ENCODE results near the gene PRKAG1. TPM values are rescaled to one million over a fixed set of nuclear protein-coding genes. Genes with fewer than 3 reads are reported as not detected.

The PRKAG1 gene
- total RNA-seq, 1 donor, result 95.9 TPM

DNA sequence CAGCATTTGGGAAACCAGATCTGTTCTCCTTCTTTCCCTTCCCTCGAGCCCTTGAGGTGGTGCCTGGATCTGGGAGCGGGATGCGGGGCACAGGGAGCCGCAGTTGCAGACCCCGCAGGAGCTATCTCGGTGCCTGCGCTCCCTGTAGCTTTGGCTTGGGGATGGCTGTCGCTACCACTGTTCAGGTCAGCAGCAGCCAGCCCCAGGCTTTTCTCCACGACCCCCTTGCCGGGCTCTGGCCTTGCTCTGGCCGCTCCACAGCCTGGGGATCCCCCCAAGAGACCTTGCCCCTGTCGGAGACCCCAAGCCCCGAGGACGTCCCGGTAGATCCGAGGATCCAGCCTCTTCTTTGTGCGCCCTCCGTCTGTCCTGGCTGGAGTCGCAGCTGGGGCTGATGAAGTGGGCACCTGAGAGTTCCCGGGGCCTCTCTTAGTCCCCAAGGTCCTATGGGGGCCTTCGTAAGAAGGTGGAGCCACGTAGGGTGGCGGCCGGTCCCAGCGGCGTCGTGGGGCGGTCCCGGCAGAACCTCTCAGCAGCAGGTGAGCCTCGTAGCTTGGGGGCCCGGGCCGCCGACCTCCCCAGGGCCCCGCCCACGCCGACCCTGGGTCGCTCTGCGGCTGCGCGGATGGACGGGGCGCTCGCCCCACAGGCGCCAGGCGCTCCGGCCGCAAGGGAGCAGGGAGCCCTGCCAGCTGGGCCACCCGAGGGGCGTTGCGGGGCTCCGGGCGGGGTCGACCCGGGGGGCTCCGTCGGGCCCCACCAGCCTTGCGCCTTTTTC lies 20.7 kb downstream of the PRKAG1 start:
- H3K4me3 ChIP-seq (ENCODE audit: low read depth, low read length), result peak overlapping the region; percentile 45
- TF ChIP-seq, protein P1, sequence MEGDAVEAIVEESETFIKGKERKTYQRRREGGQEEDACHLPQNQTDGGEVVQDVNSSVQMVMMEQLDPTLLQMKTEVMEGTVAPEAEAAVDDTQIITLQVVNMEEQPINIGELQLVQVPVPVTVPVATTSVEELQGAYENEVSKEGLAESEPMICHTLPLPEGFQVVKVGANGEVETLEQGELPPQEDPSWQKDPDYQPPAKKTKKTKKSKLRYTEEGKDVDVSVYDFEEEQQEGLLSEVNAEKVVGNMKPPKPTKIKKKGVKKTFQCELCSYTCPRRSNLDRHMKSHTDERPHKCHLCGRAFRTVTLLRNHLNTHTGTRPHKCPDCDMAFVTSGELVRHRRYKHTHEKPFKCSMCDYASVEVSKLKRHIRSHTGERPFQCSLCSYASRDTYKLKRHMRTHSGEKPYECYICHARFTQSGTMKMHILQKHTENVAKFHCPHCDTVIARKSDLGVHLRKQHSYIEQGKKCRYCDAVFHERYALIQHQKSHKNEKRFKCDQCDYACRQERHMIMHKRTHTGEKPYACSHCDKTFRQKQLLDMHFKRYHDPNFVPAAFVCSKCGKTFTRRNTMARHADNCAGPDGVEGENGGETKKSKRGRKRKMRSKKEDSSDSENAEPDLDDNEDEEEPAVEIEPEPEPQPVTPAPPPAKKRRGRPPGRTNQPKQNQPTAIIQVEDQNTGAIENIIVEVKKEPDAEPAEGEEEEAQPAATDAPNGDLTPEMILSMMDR (IDR thresholded peaks at IDR 0.05; ENCODE audit: insufficient read depth, low read length), result no peak
- DNase-seq (ENCODE audit: low read depth), result no peak

DNA sequence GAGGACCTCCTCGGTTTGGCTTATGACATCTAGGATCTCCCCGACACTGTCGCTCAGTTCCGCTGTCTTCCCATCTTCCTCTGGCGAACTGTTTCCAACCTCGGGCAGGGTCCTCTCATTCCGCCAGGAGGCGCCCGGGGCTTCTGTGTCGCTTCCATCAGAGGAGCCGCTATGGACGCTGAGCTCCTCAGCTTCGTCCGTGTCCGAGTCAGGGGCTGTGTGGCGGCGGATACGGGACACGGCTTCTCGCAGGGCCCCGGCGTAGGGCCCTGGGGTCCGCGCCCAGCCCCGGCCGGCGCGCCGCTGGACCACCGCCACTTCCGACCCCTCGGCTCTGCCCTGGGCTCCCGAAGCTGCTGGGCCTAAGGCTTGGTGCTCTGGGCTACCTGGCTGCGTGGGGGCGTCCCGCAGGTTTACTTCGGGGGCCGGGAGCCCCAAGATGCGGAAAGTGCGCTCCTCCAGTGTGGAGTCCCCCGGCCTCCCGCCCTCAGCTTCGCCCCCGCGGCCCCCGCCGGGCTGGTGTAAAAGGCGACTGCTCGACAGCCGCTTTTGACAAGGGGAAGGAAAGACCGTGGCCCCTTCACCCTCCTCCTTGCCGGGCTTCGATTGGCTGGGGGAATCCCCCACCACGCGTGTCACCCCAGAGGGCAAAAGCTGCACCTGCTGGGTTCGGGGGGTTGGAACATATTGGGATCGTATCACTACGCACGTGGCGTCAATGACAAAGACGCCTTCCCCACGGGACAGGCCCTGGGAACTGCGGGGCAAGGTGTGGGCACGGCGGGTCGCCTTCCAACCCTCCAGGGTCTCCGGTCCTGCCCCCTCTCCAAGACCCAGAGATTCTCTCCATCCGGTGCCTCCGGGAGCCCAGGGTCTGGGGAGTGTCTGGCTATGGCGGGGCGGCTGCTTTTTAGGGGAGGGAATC lies 21.5 kb downstream of the PRKAG1 start:
- peak overlapping the region; percentile 33 for H3K4me3 ChIP-seq (ENCODE audit: low read depth, low read length)
- TF ChIP-seq, protein P1 (IDR thresholded peaks at IDR 0.05; ENCODE audit: insufficient read depth, low read length), result peak; percentile 90
- DNase-seq (ENCODE audit: low read depth), result peak; percentile 55

DNA sequence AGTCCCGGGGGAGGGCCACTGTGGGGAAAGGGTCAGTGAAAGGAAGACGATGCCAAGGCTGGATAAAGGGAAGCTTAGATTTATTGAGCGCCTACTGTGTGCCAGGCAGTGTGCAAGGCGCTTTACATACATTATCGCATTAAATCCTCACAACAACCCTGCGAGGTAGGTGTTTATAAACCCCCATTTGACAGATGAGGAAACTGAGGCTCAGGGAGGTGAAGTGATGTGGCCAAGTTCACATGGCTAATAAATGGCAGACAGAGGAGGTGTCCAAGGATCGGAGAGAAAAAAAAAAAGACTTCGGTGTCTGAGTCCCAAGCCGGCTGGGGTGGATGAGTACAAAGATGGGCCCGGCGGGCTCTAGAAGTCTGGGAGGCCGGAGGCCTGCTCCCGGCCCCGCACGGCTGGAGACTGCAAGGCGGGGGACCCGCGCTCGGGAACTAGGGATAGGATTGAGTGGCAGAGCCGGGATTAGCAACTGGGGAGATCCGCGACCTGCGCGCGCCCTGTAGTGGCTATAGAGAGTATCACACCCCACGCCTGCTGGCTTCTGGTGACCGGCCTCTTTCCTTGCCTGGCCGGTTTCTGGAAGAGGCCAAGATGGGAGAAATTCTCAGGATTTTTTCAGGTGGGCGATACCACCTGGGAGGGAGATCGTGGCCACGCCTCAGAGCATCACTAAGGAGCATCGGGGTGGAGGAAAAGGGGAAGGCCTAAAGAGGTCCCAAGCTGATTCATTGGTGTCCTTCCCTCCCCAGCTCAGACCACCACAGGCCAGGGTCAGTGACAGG lies 23.3 kb downstream of the PRKAG1 start:
- TF ChIP-seq, protein P1 (IDR thresholded peaks at IDR 0.05; ENCODE audit: insufficient read depth, low read length), result peak; percentile 90
- H3K4me3 ChIP-seq (ENCODE audit: low read depth, low read length), result peak overlapping the region; percentile 31
- DNase-seq (ENCODE audit: low read depth), result peak; percentile 76

DNA sequence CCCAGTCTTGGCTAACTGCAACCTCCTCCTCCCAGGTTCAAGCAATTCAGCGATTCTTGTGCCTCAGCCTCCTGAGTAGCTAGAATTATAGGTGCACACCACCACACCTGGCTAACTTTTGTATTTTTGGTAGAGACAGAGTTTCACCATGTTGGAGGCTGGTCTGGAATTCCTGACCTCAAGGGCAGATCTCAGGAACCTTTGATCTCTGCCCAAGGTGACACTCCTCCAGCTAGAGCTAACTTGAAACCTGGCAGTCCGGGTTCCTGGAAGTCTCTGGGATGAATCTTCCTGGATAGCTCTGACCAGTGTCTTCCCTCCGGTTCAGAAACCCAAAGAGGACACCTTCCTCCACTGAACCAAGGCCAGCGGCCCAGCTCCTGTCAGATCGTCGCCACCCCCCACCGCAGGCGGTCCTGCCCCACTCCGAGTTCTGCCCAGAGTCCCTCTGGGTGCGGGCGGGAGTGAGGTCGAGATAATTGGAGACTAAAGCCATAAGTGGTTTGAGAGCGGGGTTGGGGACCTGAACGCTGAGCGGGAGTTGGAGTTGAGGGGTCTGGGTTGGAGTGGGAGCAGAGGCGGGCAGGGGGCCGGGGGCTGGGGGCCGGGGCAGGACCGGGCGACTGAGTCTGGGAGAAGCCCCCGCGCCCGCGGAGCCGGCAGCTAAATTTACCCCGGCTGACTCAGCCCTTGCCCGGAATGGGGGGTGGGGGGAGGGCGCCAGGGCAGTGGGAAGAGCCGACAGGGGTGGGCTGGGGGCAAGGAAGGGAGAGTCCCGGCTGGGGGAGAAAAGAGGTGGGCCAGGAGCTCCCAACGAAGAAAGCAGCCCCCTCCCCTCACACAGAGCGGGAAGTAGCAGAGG lies 24.1 kb downstream of the PRKAG1 start:
- TF ChIP-seq, protein P1 (IDR thresholded peaks at IDR 0.05; ENCODE audit: insufficient read depth, low read length), result no peak
- H3K4me3 ChIP-seq (ENCODE audit: low read depth, low read length), result no peak overlapping the region
- DNase-seq (ENCODE audit: low read depth), result no peak

DNA sequence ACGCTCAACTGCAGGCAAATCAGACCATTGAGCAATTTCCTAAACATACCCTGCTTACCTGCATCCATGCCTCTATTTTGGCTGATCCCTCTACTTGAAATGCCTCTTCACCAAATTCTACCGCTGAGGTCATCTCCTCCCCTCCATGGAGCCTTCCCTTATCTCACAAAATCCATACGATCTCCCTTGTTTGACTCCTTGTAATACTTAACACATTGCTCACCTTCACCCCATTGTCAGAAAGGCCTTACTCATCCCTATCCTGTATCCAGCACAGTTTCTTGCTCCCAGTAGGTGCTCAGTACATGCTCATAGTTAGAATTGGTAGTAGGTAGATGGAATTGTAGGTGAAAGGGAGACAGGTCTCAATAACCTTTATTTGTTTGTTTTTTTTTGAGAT lies 24.8 kb downstream of the PRKAG1 start:
- no peak for DNase-seq (ENCODE audit: low read depth)
- TF ChIP-seq, protein P1 (IDR thresholded peaks at IDR 0.05; ENCODE audit: insufficient read depth, low read length), result no peak
- no peak overlapping the region for H3K4me3 ChIP-seq (ENCODE audit: low read depth, low read length)
